Measurements from ENCODE around the gene NTN5.
"Not testable (repeated sequence)": the region's sequence is repeated elsewhere in the genome, so short reads cannot be mapped to it uniquely, and the experiment has no call there.

The NTN5 gene

DNA sequence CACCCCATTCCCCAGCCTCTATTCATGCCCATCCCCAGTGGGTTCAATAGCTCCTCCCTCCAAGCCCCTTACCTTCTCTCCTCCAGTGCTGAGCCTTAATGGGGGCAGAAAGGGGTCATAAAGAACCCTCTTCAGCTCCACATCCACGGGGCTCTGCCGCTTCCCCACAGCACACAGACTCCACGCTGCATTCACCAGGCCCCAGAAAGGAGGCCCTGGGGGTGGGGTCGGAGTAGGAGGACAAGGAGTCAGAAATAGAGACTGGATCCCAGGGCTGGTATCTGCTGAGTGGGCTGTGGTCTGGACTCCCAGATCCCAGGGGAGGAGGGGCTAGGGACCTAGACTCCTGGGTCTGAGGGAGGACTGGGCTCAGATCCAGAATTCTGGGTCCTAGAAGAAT is 28.5 kb downstream of the NTN5 start:
- no peak for DNase-seq (ENCODE audit: low read depth)

DNA sequence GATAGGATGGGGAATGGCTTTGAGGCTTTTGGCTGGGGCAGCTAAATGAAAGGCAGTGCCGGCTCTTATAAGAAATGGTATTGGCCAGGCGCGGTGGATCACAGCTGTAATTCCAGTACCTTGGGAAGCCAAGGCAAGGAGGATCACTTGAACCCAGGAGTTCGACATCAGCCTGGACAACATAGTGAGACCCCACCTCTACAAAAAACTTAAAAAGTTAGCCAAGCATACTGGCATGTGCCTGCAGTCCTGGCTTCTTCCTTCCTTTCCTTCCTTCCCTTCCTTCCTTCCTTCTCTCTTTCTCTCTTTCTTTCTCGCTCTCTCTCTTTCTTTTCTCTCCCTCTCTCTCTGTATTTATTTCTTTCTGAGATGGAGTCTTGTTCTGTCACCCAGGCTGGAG is 30.0 kb downstream of the NTN5 start:
- no peak for DNase-seq (ENCODE audit: low read depth)

DNA sequence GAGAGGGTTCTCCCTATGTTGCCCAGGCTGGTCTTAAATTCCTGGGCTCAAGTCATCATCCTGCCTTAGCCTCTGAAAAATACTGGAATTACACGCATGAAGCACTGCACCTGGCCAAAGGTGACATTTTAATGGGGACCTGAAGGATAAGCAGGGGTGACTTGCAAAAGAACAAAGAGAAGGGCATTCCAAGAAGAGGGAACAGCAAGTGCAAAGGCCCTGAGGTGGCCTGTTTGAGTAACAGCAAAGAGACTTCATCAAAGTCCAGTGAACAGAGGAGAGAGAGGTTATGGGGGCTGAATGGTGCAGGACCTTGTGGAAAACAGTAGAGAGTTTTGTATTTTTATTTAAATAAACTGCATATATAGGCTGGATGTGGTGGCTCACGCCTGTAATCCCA is 31.0 kb downstream of the NTN5 start:
- DNase-seq (ENCODE audit: low read depth) = no peak

DNA sequence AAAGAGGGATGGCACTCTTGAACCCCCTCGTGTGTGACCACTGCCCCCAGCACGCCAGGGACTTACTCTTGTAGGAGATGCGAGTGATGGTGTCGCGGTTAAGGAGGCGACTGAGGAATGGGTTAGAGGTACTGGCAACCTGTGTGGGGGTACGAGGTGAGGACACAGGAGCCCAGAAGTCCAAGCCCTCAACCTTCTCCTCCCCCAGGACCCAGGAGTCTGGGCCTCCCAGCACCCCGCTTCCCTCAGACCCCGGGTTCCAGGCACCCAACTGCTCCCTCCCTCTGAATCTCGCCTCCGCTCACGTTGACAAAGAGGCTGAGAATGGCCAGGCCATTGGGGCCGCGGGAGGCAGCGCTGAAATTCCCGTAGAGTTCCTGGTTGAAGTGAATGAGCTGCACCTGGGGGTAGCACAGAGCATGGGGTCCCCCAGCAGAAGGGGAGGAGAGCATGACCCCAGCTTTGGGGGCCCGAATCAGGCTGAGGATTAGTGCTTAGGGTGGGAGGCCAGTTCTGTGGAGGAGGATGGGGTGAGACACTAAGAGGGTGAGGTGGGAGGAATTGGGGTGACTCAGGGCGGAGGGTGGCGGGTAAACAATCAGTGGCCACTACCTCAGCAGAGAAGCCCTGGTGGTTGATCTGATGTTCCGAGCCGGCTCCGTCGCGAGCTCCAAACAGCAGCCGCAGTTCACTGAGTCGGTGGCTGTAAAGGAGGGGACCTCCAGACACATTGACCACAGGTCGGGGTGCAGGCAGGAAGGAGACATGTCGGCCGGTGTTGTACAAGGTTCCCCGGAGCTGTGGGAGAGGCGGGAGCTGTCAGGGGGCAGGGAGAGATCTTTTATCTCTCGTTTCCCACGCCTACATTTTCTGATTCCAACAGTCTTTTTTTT is 33.1 kb downstream of the NTN5 start:
- DNase-seq (ENCODE audit: low read depth) = no peak

DNA sequence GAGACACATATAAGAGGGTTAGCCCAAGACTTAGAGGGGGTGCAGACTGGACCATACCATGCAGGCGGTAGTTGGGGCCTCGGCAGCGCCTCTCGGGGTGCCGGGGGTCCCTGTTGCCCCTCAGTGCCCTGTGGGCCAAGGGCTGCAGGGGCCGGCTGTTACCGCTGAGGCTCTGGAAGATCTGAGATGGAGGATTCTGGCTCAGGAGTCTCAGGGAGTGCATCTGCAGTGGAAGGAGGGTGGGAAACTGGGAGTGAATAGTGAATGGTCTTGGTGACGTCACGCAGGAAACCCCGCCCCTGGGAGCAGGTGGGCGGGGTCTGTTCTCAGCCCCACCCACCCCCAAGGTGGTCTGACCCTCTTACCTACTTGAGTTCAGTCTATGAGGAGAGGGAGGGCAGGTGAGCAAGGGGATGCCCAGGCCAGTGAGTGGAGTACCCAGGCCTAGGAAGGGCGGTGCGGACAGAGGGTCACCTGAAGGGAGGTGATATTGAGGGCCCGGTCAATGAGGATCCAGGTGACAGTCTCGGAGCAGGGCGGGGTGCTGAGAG is 33.9 kb downstream of the NTN5 start:
- DNase-seq (ENCODE audit: low read depth) = no peak

DNA sequence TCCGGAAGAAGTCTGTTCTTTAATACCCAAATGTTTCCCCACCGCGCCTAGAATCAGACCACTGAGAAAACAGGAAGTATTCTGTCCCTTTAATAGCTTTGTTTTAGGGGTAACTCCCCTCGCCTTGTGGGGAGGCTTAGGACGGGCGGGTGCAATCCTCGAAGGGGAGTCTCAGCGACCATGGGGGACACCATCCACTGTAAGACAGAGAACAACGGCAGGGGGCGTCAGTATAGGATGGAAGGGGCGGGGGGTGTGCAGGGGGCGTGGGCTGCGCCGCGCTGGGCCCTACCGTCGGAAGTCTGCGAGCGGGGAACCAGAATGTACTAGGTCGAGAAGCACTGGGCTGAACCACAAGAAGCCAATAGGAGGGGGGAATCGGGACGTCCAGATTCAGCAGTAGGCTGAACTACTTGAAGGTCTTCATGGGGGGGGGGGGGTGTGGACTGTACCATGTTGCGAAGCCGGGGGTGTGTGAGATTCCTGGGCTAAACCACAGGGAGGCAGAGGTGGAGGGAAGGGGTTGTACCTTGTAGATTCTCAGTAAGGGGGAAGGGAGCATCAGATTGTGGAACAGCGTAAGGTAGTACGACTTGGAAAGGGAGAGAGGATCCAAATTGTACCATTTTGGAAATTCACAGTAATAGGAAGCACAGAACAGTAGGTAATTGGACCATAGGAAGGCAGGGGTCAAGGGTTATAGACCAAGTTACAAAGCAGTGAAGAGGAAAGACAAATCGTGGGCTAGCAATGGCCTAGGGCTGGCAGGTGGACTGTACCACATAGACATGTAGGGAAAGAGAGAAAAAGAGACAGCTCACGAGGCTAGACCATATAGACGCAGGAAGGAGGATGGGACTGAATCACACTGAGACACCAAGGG is 34.6 kb downstream of the NTN5 start:
- no peak for DNase-seq (ENCODE audit: low read depth)

DNA sequence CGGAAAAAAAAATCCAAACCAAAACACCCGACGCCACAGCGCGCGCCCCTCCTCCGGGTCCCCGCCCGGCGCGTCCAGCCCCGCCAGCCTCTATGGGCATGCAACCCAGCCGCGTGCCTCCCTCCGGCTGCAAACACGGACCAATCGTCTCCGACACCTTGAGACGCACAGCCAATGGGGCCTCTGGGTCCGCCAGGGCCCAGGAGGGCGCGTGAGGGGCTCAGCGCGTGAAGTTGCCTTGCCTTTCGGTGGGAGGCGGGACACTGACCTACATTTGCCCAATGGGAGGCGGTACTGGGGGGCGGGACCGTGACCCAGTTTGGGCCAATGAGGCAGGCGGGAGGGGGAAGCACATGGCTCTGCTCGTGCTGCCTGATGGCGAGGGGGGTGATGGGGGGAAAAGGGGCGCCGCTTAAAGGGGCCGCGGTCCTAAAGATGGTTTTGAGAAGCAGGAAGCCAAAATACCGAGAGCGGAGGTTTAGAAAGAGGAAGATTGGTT is 35.3 kb downstream of the NTN5 start:
- peak; percentile 96 for DNase-seq (ENCODE audit: low read depth)

DNA sequence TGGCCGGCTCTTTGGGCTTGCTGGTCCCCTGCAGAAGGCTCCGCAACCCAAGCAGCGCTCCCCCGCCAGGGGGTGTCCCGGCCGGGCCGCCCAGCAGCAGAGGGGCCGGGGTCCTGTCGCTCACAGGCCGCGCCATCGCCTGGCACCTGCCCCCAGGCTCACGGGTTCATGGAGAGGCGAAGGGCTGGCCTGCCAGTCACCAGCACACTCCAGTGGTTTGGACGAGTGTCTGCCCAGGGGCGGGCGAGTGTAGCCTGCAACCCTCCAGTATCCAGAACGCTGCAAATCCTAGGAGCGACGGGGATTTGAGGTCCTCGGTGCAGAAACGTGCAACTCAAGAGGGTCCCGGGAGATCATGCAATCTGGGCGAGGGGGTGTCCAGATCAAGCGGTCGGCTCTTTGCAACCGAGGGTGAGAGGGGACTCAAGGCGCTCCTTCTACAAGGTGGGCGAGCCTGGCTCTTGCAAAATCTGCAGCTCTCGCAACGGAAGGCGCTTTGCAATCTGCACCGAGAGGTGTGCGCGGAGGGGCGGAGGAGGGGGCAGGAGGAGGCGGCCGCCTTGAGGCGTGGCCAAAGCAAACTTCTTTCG is 35.9 kb downstream of the NTN5 start, which contains the start of gene DBP:
Gene DBP, minus strand, starts transcription at position 521 of the 590 bp plus-strand sequence. Its CDS starts 385 bp downstream, at position 136.
- no peak for DNase-seq (ENCODE audit: low read depth)

DNA sequence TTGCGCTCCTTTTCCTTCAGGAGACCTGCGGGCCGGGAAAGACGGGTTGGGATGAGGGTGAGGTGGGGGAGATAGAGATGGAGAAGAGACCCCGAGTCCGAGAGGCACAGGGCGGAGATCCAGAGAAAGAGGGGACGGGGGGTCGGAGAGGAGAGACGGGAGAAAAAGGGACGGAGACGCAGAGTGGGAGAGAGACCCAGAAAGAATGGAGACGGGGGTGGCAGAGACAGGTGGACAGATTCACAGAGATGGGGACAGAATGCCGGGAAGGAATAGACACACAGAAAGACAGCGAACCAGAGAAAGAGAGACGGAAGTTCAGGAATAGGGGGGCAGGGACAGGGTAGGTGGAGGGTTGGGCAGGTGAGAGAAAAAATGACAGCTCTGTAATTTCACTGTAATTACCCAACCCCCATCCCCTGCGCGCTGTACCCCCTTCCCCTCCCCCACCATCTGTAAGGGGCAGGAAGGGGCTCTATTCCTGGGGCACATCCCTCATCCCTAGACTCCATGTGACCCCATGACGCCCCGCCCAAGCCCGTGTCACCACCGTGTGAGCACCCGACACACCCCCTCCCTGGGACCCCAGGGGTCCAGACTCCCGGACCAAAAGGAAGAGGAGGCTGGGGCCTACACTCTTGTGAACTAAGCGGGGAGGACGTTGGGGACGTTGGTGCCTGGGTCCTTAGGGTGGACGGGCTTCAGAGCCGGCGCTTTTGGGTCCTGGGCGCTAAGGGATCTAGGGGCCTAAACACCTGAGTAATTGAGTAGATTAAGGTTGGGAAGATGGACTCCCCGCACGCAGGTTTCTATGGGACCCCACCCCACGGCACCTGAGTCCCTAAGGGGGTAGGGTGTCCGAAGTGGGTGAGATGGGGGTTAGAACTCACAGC is 36.6 kb downstream of the NTN5 start:
- DNase-seq (ENCODE audit: low read depth) = no peak

DNA sequence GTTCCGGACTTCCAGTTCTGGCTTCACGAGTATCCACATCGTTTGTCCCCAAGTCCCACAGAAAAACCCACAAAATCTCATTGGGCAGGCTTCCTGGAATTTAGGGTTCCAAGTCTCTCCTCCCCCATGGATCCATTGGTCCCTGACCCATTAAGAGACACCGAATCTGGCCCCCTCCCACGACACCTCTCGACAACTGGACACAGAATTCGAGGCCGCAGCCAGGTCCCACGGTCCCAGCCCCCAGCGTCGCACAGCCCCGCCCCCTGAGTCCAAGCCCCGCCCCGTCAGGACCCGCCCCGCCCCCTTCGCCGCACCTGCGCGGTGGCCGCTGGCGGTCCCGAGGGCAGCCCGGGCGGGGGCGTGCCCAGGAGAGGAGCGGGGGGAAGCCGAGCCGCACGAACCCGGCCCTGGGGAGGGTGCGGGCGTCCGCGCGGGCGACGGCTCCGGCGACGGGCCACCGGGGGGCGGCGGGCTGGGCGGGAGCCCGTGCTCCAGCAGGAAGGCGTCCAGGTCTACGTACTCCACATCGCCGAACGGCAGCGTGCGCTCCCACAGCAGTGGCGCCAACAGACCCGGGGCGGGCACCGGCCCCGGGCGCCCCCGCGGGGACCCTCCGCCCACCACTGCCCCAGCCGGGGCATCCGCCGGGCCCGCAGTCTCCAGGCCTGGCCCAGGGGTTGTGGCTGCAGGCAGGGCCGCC is 37.4 kb downstream of the NTN5 start:
- peak; percentile 73 for DNase-seq (ENCODE audit: low read depth)

DNA sequence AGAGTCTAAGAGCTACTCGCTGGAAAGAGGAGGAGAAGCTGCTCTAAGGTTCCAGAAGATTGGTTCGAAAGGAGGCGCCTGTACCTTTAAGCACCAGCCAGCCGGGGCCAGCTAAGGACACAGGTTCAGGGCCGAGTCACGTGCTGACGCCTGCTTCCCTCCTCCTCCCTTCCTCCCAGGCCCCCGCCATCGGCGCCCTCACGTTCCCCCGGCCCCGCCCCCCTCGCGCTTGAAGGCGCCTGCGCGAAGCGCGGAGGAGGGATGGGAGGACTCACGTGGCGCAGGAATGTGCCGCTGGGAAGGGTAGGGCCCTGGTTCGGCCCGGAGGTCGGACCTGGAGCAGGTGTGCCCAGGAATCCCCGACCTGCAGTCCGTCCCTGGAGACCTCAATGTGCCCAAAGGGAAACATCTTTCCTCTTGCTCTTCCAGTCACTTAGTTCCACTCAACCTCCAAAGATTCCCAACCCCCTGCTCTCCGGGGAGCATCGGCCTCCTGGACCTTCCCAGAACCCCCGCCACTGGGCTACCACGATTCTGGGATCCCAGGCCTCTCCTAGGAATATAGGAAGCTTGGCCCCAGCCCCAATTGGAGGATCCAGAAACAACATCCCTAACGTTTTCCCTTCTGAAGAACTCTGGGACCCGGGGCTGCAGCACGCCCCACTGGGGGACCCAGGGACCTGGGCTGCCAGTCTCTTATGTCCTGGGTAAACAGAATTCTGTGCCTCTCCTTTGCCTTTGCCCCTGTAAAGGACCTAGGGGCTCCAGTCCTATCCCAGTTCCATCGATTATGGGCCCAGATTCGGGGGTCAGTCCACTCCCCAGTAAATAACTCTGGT is 38.2 kb downstream of the NTN5 start:
- DNase-seq (ENCODE audit: low read depth) = peak; percentile 92

DNA sequence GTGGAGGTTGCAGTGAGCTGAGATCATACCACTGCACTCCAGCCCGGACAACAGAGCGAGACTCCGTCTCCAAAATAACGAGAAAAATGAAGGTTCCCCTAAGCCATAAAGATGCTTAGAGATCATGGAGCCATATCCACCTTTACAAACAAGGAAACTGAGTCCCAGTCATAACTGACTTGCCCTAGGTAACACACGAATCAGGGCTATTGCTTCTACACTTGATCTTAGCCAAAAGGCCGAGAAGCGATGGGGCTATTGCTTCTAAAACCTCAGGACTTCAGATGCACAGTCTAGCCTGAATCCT is 38.8 kb downstream of the NTN5 start:
- DNase-seq (ENCODE audit: low read depth) = no peak

DNA sequence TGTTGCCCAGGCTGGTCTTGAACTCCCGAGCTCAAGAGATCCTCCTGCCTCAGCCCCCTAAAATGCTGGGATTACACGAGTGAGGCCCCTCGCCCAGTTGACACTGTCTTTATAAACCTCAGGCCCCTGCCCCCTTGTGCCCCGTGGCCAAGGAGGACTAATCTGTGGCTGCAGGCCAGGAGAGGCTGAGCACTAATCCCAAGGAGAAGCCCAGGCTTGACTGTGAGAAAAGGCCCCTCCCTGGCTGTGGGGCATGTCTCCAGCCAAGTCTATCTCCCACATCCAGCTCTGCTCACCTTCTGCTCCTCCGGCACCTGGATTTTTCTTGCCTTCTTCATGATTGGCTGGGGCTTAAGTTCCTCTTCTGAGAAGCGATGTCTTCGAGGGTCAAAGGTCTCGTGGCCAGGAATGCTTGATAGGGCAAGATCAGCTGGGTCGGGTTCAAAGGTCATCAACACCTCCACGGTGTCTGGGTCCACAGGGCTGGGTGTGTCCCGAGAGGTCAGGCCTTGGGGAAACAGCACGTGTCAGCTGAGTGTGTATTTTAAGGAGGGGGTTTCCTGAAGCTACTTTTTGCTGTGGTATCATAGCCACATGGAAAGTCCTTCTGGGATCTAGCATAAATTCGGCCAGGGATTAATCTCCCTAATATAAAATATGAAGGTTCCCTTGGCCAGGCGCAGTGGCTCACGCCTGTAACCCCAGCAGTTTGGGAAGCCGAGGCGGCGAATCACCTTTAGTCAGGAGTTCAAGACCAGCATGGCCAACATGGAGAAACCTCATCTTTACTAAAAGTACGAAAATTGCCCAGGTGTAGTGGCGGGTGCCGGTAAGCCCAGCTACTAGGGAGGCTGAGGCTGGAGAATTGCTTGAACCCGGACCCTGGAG is 39.4 kb downstream of the NTN5 start:
- DNase-seq (ENCODE audit: low read depth) = no peak

DNA sequence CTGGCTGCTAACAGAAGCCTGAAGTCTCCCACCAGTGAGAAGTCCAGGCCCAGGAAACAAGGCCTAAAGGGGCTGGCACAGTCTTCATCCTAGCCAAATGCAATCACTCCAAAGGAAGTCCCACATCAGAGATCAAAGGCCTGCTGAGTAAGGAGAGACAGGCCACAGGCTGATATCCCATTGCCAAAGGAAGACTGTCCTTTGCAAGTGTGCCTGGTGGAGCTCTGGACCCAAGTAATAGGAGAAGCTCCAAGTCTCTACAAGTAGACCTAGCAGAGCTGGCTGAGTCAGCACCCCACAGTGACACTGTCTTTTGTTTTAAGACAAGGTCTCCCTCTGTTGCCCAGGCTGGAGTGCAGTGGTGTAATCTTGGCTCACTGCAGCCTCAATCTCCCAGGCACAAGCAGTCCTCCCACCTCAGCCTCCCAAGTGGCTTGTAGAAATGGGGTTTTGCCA is 40.1 kb downstream of the NTN5 start:
- DNase-seq (ENCODE audit: low read depth) = no peak

DNA sequence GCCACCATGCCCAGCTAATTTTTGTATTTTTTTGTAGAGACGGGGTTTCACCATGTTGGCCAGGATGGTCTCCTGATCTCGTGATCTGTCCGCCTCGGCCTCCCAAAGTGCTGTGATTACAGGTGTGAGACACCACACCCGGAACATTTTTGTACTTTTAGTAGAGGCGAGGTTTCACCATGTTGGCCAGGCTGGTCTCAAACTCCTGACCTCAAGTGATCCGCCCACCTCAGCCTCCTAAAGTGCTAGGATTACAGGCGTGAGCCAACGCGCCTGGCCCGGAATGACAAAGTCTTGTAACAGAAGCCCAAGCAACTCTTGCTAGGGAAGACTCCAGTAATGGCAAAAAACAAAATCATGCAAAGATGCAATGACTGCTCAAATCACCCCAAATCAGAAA is 40.5 kb downstream of the NTN5 start:
- not testable (repeated sequence) for DNase-seq (ENCODE audit: low read depth)

DNA sequence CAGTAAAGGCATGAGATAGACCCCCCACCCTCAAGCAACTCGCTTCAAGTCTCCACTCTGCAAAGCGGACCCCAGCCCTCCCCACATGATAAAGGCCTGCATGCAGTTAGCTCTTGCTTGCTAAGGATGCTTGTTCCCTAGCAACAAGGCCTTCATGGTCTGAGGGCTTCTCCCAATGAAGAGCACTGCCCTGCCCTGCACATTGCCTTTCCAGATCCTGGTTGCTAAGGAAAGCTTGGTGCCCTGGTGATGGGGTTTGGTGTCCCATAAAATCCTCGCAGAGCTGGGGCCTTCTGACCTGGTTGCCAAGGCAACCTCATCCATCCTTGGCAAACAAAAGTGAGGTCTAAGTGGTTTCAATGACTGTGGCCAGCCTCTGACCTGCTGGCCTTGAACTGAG is 41.6 kb downstream of the NTN5 start:
- DNase-seq (ENCODE audit: low read depth) = no peak

DNA sequence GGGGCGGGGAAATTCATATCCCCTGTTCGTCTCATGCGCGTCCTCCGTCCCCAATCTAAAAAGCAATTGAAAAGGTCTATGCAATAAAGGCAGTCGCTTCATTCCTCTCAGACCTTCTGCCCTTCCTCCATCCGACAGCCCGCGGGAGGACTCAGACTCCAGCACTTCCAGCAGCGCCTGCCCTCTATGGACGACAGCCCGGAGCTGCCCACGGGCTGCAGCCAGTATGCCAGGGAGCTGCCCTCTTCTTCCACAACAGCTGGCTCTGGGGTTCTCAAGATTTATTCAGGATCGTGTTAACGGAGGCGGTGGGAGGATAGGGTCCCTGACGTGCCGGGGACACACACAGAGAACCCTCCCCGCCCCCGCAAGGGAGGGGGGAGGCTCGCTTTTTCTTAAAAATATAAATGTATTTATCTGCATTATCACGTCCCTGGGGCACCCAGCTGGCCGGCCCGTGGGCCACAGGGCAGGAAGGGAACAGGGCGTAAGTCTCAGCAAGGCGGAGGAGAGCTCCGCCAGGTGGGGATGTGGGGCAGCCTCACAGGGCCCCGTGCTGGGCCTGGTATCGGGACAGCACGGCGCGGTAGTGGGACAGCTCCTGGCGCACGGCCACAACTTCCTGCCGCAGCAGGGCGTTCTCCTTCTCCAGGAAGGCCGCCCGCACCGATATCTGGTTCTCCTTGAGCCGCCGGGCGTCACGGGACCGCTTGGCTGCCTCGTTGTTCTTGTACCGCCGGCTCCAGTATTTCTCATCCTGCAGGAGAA is 42.3 kb downstream of the NTN5 start:
- no peak for DNase-seq (ENCODE audit: low read depth)
